ENCODE data around the gene VAMP8.

DNA sequence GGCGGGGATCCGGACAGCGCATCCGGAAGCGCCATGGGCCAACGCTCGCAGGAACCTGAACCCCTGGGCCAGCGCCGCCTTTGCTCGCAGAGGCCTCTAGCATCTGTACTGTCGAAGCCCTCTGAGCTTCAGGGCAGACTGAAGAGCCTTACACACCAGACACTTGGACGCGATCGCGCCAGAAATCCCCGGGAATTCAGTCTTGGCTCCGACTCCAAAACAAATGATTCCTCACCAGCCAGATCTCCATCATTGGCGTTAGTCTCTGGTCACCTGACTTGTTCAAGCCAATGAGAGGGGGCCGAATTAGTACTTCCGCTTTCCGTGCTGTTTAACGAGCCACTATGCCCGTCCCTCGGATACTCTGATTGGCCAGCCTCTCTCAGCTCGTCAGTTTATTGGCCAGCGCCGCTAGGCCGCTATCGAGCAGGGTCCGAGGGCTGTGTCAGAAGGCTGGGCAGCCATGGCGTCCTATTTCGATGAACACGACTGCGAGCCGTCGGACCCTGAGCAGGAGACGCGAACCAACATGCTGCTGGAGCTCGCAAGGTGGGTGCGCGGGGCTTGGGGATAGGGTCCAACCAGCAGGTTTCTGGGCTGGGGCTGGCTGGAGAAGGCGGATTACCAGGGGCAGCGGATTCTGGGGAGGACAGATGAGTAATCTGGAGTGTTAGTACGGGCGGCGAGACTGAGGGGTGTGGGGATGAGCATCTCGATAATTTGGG is 18.1 kb downstream of the VAMP8 start, which contains the start of gene RNF181:
- TF ChIP-seq, protein P1, sequence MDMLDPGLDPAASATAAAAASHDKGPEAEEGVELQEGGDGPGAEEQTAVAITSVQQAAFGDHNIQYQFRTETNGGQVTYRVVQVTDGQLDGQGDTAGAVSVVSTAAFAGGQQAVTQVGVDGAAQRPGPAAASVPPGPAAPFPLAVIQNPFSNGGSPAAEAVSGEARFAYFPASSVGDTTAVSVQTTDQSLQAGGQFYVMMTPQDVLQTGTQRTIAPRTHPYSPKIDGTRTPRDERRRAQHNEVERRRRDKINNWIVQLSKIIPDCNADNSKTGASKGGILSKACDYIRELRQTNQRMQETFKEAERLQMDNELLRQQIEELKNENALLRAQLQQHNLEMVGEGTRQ (CRISPR knock-in tag; IDR thresholded peaks at IDR 0.05): peak; percentile 95
- TF ChIP-seq, protein P2, sequence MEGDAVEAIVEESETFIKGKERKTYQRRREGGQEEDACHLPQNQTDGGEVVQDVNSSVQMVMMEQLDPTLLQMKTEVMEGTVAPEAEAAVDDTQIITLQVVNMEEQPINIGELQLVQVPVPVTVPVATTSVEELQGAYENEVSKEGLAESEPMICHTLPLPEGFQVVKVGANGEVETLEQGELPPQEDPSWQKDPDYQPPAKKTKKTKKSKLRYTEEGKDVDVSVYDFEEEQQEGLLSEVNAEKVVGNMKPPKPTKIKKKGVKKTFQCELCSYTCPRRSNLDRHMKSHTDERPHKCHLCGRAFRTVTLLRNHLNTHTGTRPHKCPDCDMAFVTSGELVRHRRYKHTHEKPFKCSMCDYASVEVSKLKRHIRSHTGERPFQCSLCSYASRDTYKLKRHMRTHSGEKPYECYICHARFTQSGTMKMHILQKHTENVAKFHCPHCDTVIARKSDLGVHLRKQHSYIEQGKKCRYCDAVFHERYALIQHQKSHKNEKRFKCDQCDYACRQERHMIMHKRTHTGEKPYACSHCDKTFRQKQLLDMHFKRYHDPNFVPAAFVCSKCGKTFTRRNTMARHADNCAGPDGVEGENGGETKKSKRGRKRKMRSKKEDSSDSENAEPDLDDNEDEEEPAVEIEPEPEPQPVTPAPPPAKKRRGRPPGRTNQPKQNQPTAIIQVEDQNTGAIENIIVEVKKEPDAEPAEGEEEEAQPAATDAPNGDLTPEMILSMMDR (IDR thresholded peaks at IDR 0.05): no peak
- TF ChIP-seq, protein P3, sequence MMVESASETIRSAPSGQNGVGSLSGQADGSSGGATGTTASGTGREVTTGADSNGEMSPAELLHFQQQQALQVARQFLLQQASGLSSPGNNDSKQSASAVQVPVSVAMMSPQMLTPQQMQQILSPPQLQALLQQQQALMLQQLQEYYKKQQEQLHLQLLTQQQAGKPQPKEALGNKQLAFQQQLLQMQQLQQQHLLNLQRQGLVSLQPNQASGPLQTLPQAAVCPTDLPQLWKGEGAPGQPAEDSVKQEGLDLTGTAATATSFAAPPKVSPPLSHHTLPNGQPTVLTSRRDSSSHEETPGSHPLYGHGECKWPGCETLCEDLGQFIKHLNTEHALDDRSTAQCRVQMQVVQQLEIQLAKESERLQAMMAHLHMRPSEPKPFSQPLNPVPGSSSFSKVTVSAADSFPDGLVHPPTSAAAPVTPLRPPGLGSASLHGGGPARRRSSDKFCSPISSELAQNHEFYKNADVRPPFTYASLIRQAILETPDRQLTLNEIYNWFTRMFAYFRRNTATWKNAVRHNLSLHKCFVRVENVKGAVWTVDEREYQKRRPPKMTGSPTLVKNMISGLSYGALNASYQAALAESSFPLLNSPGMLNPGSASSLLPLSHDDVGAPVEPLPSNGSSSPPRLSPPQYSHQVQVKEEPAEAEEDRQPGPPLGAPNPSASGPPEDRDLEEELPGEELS (CRISPR knock-in tag; IDR thresholded peaks at IDR 0.05): no peak
- no peak for TF ChIP-seq ZNF416 (CRISPR knock-in tag; IDR thresholded peaks at IDR 0.05)
- TF ChIP-seq SP1 (CRISPR knock-in tag; conservative IDR thresholded peaks at IDR 0.05): no peak; the same call in 1 of the 2 replicates
- no peak for TF ChIP-seq ETV6 (CRISPR knock-in tag; IDR thresholded peaks at IDR 0.05)
- TF ChIP-seq, protein P4, sequence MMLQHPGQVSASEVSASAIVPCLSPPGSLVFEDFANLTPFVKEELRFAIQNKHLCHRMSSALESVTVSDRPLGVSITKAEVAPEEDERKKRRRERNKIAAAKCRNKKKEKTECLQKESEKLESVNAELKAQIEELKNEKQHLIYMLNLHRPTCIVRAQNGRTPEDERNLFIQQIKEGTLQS (CRISPR knock-in tag; conservative IDR thresholded peaks at IDR 0.05): no peak
